Fibroblast of gingiva (primary cell): ENCODE measurements around the gene IQGAP2.
"Not testable (repeated sequence)": the region's sequence is repeated elsewhere in the genome, so short reads cannot be mapped to it uniquely, and the experiment has no call there.

Source experiments
- DNase-seq: peaks from one replicate; pipeline ENCODE4 v3.0.0-alpha.2; 2011; ENCODE audit warnings: low read depth

IQGAP2 gene

GRCh38 chr5:76413746-76414145 is 10.7 kb downstream of the IQGAP2 start:
- no peak for DNase-seq

GRCh38 chr5:76414788-76415187 is 11.7 kb downstream of the IQGAP2 start:
- no peak for DNase-seq

- DNase-seq: no peak
These were observed 12.8 kb downstream of the IQGAP2 start for GRCh38 chr5:76415855-76416254.

GRCh38 chr5:76419597-76420298 is 16.7 kb downstream of the IQGAP2 start:
- DNase-seq: no peak

GRCh38 chr5:76422227-76422626 is 19.1 kb downstream of the IQGAP2 start:
- no peak for DNase-seq

GRCh38 chr5:76422742-76423141 is 19.7 kb downstream of the IQGAP2 start:
- DNase-seq: no peak

- no peak for DNase-seq
These were observed 22.1 kb downstream of the IQGAP2 start for GRCh38 chr5:76425146-76425545.

GRCh38 chr5:76425928-76426804 is 23.1 kb downstream of the IQGAP2 start:
- no peak for DNase-seq

- DNase-seq: no peak
These were observed 24.4 kb downstream of the IQGAP2 start for GRCh38 chr5:76427206-76428140.

GRCh38 chr5:76428550-76428949 is 25.5 kb downstream of the IQGAP2 start:
- not testable (repeated sequence) for DNase-seq

GRCh38 chr5:76433261-76433660 is 30.2 kb downstream of the IQGAP2 start:
- DNase-seq: no peak

- not testable (repeated sequence) for DNase-seq
These were observed 34.4 kb downstream of the IQGAP2 start for GRCh38 chr5:76437507-76437906.

GRCh38 chr5:76438025-76438424 is 34.9 kb downstream of the IQGAP2 start:
- no peak for DNase-seq

- DNase-seq: no peak
These were observed 36.1 kb downstream of the IQGAP2 start for GRCh38 chr5:76439201-76439600.

- no peak for DNase-seq
These were observed 36.8 kb downstream of the IQGAP2 start for GRCh38 chr5:76439929-76440328.

- DNase-seq: no peak
These were observed 38.0 kb downstream of the IQGAP2 start for GRCh38 chr5:76441101-76441500.

- DNase-seq: no peak
These were observed 39.0 kb downstream of the IQGAP2 start for GRCh38 chr5:76441890-76442673.

GRCh38 chr5:76443066-76443800 is 40.1 kb downstream of the IQGAP2 start:
- no peak for DNase-seq

GRCh38 chr5:76445063-76445462 is 42.0 kb downstream of the IQGAP2 start:
- DNase-seq: no peak

- no peak for DNase-seq
These were observed 42.7 kb downstream of the IQGAP2 start for GRCh38 chr5:76445830-76446229.

GRCh38 chr5:76446776-76447175 is 43.7 kb downstream of the IQGAP2 start:
- DNase-seq: no peak
